NCI-H187 treated with DMSO at 0.1 percent for 48 hours (cell line): Measurements from ENCODE around the gene C12orf54.
A peak's percentile ranks its signal among the peaks of the same experiment; 100 is the strongest.
"Not testable (repeated sequence)": the region's sequence is repeated elsewhere in the genome, so short reads cannot be mapped to it uniquely, and the experiment has no call there.

Source experiments
- DNase-seq: peaks from one replicate; lab custom pipeline; 2025; lab: John Stamatoyannopoulos, UW

C12orf54 gene

DNA sequence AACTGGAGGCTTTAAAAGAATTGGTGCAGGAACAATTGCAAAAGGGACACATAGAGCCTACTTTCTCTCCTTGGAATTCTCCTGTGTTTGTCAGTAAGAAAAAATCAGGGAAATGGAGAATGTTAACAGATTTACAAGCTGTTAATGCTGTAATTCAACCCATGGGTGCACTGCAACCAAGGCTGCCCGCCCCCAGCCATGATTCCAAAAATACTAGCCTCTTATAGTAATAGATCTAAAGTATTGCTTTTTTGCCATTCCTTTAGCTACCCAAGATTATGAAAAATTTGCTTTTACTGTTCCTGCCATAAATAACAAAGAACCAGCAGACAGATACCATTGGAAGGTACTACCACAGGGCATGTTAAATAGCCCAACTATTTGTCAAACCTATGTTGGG lies 27.8 kb downstream of the C12orf54 start:
- DNase-seq: no peak

- DNase-seq: no peak
Observed at GRCh38 chr12:48512855-48513254, 30.6 kb downstream of the C12orf54 start.

DNA sequence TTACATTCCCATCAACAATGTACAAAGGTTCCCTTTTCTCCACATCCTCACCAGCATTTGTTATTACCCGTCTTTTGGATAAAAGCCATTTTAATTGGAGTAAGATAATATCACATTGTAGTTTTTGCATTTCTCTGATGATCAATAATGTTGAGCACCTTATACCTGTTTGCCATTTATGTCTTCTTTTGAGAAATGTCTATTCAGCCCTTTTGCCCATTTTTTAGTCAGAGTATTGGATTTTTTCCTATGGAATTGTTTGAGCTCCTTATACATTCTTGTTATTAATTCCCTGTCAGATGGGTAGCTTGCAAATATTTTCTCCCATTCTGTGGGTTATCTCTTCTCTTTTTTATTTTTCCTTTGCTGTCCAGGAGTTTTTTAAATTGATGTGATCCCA lies 32.4 kb downstream of the C12orf54 start:
- DNase-seq: no peak

DNA sequence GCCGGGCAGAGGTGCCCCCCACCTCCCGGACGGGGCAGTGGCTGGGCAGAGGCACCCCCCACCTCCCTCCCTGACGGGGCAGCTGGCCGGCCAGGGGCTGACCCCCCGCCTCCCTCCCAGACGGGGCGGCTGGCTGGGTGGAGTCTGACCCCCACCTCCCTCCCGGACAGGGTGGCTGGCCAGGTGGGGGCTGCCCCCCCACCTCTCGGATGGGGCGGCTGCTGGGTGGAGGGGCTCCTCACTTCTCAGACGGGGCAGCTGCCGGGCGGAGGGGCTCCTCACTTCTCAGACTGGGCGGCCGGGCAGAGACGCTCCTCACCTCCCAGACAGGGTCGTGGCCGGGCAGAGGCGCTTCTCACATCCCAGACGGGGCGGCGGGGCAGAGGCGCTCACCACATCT lies 38.1 kb downstream of the C12orf54 start:
- not testable (repeated sequence) for DNase-seq

GRCh38 chr12:48525332-48525731 lies 43.0 kb downstream of the C12orf54 start, which contains the start of gene OR8S1:
TSS of gene OR8S1 (plus strand) at chr12:48525632. CDS start at chr12:48525632, 0 bp downstream.
- DNase-seq: no peak

DNA sequence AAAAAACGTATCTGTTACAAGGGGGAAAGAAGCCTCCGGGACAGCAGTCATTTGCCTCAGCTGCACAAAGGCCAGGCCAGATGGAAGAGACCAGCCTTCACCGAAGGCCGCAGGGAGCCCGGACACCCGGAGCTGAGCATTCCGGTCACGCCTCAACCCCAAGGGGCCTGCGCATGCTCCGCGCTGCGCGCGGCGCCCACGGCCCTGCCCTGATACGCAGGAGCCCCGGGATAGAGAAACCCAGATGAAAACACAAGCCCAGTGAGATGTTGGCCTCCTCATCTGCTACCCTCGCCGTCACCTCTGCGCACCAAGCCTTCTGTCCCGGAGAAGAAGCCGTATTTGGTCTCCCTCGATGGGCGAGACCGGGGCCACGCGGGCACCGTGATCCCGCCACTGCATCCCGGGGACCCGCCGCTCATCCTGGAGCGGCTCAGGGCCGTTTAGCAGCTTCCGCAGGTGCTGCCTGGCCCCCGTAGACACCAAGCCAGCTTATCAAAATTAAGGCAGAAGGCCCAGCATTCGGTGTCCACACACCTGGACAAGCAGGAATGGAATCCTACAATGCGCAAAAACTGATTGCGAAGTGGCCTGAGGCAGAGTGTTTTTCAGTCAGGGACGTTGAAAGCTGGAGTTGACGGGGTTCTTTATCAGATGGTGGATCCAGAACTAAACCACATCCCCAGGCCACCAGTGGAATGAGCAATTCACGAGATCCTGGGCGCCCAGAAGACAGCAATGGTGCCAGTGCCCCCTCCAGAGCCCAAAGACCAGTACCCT lies 45.8 kb downstream of the C12orf54 start:
- no peak for DNase-seq

- DNase-seq: no peak
Observed at GRCh38 chr12:48532601-48533000, 50.3 kb downstream of the C12orf54 start.

GRCh38 chr12:48536602-48537001 lies 54.3 kb downstream of the C12orf54 start:
- no peak for DNase-seq

- peak; percentile 26 for DNase-seq
Observed at GRCh38 chr12:48542300-48542928, 60.1 kb downstream of the C12orf54 start.

GRCh38 chr12:48545833-48546469 lies 63.7 kb downstream of the C12orf54 start:
- no peak for DNase-seq
